GM12892 (cell line): Measurements from ENCODE around the gene CTNND2.

Experiments used
- POLR2AphosphoS5 ChIP-seq: IDR thresholded peaks from 2 replicates; pipeline ENCODE4 v1.6.1; 2011; ENCODE audit warnings: low read depth, low read length, control low read depth
- TAF1 ChIP-seq: IDR thresholded peaks from 2 replicates; pipeline ENCODE4 v1.6.1; 2011; ENCODE audit warnings: low read depth, mild to moderate bottlenecking, control low read depth, low read length, borderline replicate concordance

- TF ChIP-seq POLR2AphosphoS5 = no peak
- TF ChIP-seq TAF1 = no peak
Observed at GRCh38 chr5:10995891-10996290, 908.4 kb downstream of the CTNND2 start.
